MM.1S (cell line): ENCODE results near the gene ASPHD2.

Source experiments
- EZH2 ChIP-seq: fragments of 300-600 bp; sonication (generic); optimal IDR thresholded peaks from 2 replicates; pipeline ENCODE3; 2017; ENCODE audit warnings: low read depth, mild to moderate bottlenecking, antibody characterized with exemption, low read length, mixed read lengths
- EZH2phosphoT487 ChIP-seq: fragments of 300-600 bp; sonication (generic); IDR thresholded peaks from 2 replicates; pipeline ENCODE4 v1.6.1; 2018; ENCODE audit warnings: antibody characterized with exemption, low read length
- TF ChIP-seq, protein P1 (sequence below): fragments of 300-600 bp; sonication (generic); IDR thresholded peaks from 2 replicates; pipeline ENCODE4 v1.5.1; 2016; ENCODE audit warnings: antibody characterized with exemption, low read length, mixed read lengths

DNA sequence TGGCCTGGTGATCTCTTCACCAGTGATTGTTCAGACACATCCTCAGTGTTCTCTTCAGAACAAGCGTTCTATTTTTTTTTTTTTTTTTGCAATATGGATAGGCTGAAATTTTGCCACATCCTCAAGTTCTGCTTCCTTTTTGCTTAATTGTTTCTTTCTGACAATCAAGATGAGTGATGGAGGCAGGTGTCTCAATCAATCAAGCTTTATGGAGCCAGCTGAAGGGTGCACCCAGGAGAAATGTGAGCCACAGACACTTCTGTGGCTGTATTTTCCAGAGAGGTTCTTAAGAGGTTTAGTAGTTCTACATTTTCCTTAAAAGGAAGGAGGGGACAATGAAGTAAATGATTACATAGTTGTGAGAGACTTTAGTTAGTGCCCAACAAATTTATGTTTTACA is 43.9 kb upstream of the ASPHD2 start:
- TF ChIP-seq, protein P1, sequence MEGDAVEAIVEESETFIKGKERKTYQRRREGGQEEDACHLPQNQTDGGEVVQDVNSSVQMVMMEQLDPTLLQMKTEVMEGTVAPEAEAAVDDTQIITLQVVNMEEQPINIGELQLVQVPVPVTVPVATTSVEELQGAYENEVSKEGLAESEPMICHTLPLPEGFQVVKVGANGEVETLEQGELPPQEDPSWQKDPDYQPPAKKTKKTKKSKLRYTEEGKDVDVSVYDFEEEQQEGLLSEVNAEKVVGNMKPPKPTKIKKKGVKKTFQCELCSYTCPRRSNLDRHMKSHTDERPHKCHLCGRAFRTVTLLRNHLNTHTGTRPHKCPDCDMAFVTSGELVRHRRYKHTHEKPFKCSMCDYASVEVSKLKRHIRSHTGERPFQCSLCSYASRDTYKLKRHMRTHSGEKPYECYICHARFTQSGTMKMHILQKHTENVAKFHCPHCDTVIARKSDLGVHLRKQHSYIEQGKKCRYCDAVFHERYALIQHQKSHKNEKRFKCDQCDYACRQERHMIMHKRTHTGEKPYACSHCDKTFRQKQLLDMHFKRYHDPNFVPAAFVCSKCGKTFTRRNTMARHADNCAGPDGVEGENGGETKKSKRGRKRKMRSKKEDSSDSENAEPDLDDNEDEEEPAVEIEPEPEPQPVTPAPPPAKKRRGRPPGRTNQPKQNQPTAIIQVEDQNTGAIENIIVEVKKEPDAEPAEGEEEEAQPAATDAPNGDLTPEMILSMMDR, result no peak
- TF ChIP-seq EZH2 (no peak), EZH2phosphoT487 (no peak)
